ENCODE measurements around the gene IRF8.

- no peak for TF ChIP-seq OSR1 (CRISPR knock-in tag; IDR thresholded peaks at IDR 0.05)
- TF ChIP-seq RARB (CRISPR knock-in tag; IDR thresholded peaks at IDR 0.05) = no peak
- no peak for TF ChIP-seq GLIS3 (CRISPR knock-in tag; IDR thresholded peaks at IDR 0.05)
- TF ChIP-seq, protein P1, sequence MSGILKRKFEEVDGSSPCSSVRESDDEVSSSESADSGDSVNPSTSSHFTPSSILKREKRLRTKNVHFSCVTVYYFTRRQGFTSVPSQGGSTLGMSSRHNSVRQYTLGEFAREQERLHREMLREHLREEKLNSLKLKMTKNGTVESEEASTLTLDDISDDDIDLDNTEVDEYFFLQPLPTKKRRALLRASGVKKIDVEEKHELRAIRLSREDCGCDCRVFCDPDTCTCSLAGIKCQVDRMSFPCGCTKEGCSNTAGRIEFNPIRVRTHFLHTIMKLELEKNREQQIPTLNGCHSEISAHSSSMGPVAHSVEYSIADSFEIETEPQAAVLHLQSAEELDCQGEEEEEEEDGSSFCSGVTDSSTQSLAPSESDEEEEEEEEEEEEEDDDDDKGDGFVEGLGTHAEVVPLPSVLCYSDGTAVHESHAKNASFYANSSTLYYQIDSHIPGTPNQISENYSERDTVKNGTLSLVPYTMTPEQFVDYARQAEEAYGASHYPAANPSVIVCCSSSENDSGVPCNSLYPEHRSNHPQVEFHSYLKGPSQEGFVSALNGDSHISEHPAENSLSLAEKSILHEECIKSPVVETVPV (CRISPR knock-in tag; IDR thresholded peaks at IDR 0.05) = no peak
- TF ChIP-seq ZFP30 (CRISPR knock-in tag; IDR thresholded peaks at IDR 0.05) = no peak
- TF ChIP-seq TSHZ2 (CRISPR knock-in tag; IDR thresholded peaks at IDR 0.05) = no peak
- TF ChIP-seq PATZ1 (CRISPR knock-in tag; IDR thresholded peaks at IDR 0.05; ENCODE audit: borderline replicate concordance) = no peak
- TF ChIP-seq POU6F1 (CRISPR knock-in tag; IDR thresholded peaks at IDR 0.05; ENCODE audit: borderline replicate concordance, low read depth) = no peak
- no peak for TF ChIP-seq ISL1 (CRISPR knock-in tag; IDR thresholded peaks at IDR 0.05)
- TF ChIP-seq BACH2 (CRISPR knock-in tag; IDR thresholded peaks at IDR 0.05; ENCODE audit: borderline replicate concordance) = no peak
- no peak for TF ChIP-seq ESRRG (CRISPR knock-in tag; IDR thresholded peaks at IDR 0.05)
- no peak for TF ChIP-seq ZNF565 (CRISPR knock-in tag; conservative IDR thresholded peaks at IDR 0.05; ENCODE audit: low read depth)
These were observed 25.7 kb downstream of the IRF8 start for GRCh38 chr16:85924675-85925074.
